Renal cortex interstitium (tissue), 11 donors: ENCODE data around the gene OGDH. TPM values are rescaled to one million over a fixed set of nuclear protein-coding genes. Genes with fewer than 3 reads are reported as not detected.
"Not testable (repeated sequence)": the region's sequence is repeated elsewhere in the genome, so short reads cannot be mapped to it uniquely, and the experiment has no call there.

Source experiments
- DNase-seq, 11 donors: peaks; one replicate each; pipeline ENCODE4 v3.0.0-alpha.2; 2013; ENCODE audit warnings: low read depth in 9 of 11, low spot score in 4 of 11; ENCODE audit errors: extremely low read depth in 1 of 11
- polyA plus RNA-seq, 3 donors: library from polyadenylated mRNA; unstranded; fragments of 120-200 nt; gene quantifications; one replicate each; pipeline ENCODE4 v1.2.1, GENCODE V29; 2013; ENCODE audit not compliant: insufficient read length in 3 of 3

The OGDH gene
- polyA plus RNA-seq, 3 donors: 81.6 to 93.6 (median 84.2) TPM

DNA sequence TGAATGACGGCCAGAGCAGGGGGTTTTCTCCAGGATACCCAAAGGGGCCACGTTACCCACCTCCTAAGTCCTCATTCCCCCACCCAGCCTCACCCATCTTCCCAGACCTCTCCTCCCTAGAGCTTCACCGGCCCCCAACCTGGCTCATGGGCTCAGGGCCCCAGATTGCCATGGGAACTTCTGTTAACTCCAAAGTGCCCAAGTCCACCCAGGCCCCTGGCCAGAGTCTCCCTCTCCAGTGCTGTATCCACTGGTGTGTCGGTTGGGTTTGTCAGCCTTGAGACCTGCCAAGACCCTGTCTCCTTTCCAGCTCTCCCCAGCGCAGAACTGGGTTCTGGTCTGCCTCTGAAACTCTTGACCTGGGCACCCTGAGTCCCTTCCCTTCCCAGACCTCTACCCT is 105.1 kb downstream of the OGDH start:
- no peak for DNase-seq

DNA sequence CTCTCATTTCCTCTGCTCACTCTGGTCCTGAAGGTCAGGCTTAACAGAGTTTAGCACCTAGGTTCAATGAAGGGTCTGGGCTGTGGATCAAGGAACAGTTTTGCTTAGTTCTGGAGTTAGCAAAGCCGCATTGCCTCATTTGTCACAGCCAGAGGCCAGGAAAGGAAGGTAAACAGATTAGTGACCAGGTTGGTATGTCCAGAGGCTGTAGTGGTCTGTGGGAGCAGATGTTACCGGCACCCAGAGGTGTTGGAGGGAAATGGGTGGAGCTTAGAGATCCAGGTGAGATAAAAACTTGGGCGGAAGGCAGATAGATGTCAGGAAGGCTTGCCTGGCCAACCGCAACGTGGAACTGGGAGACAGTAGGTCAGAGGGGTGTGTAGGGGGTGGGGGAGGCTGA is 105.6 kb downstream of the OGDH start:
- no peak for DNase-seq

DNA sequence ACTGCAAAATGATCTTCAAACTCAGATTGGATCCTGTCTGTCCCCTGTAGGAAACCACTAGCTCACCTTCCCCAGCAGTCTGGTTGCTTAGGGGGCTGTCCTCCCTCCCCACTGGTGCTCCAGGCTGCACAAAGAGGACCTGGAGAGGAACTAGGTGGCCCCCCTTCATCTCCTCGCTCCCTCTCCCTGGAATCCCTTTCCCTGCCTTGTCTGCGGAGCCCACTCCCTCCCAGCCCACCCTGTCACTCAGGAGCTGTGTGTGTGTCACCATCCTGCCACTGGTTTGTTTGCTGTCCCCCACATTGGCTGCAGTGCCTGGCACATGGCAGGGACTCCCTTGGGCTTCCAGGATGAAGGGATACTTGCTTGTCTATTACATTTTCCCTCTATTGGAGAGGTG is 106.7 kb downstream of the OGDH start:
- DNase-seq: no peak

DNA sequence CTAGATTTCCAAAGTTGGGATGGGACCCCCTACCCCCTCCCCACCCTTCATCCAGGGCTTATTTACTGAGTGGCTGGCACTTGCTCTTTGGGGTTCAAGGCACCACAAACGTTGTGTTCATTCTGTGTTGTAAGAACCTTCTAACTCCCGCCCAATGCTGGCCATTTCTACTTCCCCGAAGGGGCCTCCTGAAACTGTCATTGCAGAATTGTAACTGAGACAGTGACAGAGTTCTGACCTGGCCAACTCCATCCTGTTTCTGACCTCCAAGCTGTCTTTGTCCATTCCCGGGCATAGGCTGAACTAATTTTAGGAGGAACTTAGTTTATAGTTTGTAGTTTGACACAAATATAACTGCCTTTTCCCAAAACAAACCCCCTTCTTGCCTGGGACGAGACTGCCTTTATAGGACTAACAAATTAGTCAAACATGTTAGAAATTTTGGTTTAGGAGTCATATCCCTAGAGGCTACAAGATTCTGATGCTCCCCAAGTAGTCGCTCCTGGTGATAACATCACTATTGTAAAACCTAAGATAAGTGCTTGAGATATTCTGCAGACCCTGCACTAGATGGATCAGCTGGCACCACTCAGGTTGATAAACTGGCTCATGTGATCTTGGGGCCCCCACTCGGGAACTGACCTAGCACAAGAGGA is 107.4 kb downstream of the OGDH start:
- DNase-seq: no peak

DNA sequence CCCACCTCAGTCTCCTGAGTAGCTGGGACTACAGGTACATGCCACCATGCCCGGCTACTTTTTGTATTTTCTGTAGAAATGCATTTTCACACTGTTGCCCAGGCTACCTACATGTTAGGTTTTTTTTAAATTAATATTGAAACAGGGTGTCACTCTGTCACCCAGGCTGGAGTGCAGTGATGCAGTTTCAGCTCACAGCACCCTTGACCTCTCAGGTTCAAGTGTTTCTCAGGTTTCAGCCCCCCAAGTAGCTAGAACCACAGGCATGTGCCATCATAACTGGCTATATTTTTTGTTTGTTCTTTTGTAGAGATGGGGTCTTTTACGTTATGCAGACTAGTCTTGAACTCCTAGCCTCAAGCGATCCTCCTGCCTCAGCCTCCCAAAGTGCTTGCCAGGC is 109.8 kb downstream of the OGDH start:
- no peak for DNase-seq

DNA sequence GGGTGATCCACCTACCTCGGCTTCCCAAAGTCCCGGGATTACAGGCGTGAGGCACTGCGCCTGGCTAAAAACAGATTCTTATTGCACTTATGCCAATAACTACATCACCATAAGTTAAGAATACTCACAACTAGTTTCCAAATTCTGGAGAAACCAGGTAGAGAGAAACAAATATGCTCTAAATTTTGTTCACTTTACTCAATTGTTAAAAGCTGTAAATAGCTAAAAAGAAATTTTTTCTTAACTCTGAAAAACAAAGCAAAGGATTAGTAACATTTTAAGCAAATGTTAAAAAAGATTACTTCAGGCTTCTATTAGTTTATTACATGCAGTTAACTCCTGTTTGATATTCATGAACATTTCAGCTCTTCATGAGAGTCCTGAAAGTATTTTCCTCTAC is 113.9 kb downstream of the OGDH start:
- no peak for DNase-seq

DNA sequence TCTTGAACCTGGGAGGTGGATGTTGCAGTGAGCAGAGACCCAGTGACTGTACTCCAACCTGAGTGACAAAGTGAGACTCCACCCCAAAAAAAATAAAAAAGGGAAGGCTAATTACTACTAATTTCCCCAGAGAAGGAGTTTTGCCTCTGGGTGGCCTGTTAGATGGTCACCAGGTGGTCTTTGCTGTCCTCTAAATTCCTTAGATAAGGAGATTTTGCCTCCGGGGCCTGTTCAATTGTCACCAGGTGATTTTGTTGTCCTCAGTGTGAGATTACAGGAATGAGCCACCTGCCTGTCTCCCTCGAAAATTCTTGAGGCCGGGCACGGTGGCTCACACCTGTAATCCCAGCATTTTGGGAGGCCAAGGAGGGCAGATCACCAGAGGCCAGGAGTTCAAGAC is 117.8 kb downstream of the OGDH start:
- no peak for DNase-seq

DNA sequence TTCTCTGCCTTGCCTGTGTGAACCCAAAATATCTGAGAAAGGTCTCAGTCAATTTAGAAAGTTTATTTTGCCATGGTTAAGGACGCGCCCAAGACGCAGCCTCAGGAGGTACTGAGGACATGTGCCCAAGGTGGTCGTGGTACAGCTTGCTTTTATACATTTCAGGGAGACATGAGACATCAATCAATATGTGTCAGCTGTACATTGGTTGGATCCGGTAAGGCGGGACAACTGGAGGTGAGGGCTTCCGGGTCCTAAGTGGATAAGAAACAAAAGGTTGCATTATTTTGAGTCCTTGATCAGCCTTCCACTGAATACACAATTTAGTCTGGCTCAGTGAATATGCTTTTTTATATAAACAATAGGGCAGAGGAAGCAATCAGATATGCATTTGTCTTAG is 119.8 kb downstream of the OGDH start:
- DNase-seq: not testable (repeated sequence)

DNA sequence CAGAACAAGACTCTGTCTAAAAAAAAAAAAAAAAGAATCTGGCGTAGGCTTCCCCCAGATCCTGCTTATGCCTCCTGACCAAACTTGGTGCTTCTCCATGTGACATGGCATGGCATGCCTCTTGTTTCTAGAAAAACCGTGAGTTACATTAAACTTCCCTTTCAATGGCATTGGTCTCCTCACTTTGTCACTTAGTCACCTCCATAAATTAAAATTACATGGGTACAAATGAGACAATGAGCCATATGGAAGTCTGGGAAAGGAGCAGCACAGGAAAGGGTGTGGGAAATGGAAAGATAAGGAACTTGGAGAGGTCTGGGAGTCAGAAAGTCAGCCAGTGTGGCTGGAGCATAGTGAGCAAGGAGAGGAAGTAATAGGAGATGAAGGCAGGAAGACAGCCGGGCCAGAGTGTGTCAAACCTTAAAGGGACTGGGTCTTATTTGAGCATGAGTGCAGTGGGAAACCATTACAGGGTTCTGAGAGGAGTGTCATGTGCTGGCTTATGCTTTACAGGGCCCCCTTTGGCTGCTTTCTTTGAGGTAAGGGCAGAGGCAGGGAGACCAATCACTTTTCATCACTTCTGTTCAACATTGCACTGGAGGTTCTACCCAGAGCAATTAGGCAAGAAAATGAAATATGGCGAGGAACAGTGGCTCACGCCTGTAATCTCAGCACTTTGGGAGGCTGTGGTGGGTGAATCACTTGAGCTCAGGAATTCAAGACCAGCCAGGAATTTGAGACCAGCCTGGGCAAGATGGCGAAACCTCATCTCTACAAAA is 120.9 kb downstream of the OGDH start:
- no peak for DNase-seq

DNA sequence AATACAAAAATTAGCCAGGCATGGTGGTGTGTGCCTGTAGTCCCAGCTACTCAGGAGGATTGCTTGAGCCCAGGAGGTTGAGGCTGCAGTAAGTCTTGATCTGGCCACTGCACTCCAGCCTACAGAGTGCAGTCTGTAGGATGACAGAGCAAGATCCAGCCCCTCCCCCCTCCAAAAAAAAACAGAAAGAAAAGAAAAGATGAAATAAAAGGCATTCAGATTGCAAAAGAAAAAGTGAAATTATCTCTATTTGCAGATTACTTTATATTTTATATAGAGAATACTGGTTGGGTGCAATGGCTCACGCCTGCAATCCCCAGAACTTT is 121.5 kb downstream of the OGDH start:
- no peak for DNase-seq

DNA sequence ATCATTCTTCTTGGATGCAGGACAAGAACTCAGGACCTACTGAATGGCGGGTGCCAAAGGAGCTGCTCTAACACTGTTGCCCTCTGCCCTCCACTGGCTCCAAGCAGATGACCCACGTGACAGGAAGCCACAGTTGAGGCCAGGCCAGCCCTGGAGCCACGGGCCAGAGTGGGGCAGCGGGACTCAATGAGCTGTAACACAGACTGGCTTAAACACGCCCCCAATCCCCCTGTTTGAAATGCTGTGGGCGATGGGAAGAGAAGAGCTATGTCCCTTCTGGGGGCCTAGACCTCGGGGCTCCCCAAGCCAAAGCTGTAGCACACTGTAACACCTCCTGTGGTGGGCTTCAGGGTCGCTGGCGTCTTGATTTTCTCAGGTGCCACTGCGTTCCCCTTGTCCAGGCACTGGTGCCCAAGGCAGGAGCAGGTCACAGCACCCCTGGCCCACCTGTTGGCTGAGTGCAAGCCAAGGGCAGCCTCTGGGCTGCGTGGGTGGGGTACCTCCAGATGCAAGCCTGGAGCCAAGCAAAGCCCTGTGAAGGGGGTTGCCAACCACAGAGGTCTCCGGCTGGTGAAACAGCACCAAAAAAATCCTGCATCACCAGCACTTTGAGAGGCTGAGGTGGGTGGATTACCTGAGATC is 123.6 kb downstream of the OGDH start:
- no peak for DNase-seq

DNA sequence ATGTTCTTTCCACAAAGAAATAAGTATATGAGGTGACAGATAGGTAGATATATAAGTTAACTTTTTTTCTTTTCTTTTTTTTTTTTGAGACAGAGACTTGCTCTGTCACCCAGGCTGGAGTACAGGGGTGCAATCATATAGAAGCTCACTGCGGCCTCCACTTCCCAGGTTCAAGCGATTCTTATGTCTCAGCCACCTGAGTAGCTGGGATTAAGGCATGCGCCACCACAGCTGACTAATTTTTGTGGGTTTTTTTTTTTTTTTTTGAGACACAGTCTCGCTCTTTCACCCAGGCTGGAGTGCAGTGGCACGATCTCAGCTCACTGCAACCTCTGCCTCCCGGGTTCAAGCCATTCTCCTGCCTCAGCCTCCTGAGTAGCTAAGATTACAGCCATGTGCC is 126.5 kb downstream of the OGDH start:
- DNase-seq: not testable (repeated sequence)

DNA sequence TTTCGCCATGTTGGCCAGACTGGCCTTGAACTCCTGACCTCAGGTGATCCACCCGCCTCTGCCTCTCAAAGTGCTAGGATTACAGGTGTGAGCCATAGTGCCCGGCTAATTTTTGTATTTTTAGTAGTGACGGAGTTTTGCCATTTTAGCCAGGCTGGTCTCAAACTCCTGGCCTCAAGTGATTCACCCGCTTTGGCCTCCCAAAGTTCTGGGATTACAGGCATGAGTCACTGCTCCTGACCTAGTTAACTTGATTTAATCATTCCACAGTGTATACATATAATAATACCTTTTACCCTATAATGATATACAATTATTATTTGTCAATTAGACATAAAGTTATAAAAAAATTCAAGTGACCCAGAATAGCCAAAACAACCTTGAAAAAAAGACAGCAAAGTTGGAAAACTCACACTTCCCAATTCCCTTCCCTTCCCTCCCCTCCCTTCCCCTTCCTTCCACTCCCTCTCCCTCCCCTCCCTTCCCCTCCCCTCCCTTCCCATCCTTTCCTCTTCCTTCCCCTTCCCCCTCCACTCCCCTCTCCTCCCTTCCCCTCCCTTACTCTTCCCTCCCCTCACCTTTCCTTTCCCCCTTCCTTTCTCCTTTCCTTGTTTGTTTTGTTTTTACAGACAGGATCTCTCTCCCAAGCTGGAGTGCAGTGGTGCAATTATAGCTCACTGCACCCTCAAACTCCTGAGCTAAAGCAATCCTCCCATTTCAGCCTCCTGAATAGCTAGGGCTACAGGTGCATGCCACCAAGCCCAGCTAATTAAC is 127.5 kb downstream of the OGDH start:
- no peak for DNase-seq

DNA sequence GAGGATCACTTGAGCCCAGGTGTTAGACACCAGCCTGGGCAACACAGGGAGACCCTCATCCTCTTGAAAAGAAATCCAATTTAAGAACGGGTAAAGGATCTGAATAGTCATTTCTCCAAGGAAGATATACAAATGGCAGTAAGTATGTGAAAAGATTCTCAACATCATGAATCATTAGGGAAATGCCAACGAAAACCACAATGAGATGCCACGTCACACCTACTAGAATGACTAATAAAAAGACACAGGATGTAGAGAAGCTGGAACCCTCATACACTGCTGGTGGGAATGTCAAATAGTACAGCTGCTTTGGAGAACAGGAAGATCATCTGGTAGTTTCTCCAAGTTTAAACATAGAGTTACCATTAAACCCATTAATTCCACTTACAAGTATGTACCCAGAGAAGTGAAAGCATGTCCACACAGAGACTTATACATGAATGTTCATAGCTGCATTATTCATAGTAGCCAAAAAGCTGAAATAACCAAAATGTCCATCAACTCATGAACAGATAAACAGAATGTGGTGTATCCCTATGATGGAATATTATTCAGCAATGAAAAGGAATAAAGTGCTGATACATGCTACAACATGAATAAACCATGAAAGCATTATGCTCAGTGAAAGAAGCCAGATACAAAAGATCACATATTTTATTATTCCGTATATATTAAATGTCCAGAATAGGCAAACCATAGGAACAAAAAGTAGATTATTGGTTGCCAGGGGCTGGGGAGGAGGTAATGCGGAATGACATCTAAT is 129.2 kb downstream of the OGDH start:
- DNase-seq: no peak

DNA sequence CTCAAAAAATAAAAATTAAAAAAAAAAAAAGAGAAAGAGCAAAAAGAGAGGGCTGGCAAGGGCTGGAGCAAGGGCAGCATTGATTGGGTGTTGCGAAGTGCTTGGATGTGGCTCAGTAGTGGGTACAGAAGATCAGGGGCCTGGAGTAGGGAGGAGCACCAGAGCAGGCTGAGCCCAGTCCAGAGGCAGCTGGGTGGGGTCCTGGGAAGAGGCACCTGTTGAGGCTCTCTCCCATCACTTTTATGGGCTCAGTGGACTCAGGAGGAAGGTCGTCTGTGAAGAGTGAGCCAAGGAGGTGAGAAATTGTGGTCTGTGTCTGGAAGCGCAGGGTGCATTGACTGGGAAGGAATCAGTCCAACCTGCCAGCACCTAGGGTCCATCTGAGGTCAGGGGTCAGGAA is 130.5 kb downstream of the OGDH start:
- DNase-seq: no peak

DNA sequence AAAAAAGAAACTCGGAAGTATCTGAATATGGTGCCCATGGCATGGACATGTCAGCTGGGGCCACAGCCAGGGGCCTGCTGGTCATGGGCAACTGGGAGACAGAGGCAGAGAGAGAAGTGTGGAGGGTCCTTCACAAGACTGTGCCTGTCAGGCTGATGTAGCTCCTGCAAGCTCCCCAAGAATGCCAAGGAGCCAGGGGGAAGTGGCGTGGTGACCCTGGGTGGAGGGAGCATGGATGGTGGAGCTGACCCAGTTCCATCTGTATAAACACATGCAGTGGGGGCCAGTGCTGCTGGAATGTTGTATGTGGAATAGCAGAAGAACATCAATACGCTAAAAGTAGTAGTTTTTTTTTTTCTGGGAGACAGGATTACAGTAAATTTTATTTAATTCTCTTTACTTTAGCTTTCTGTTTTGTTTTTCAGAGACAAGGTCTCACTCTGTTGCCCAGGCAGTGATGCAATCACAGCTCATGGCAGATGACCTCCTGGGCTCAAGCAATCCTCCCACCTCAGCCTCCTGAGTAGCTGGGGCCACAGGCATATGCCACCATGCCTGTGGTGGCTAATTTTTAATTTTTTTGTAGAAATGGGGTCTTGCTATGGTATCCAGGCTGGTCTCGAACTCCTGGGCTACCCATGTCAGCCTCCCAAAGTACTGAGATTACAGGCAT is 131.8 kb downstream of the OGDH start:
- DNase-seq: no peak

DNA sequence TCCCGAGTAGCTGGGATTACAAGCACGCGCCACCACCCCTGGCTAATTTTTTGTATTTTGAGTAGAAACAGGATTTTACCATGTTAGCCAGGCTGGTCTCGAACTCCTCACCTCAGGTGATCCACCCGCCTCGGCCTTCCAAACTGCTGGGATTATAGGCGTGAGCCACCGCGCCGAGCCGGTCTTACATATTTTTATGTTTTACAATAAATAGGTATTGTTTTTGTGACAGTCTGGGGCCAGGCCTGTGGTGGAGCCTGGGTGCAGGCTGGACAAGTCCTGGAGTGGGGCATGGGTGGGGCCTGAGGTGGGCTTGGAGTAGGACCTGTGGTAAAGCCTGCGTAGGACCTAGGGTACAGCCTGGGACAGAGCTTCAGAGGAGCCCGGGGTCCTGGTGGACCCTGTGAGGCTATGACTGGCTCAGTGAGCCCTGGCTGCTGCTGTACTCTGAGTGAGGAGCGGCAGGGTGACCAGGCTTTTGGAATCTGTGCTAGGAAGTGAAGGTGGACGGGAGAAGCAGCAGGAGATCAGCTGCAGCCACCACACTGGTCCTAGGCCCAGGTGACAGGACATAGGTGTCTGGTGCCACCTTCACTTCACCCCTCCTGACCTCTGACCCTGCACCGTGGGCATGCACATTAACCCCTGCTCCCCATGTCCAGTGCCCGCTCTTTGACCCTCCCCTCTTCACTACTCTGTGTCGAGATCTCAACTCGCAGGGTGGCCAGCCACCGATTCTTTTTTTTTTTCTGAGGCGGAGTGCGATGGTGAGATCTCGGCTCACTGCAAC is 132.6 kb downstream of the OGDH start:
- DNase-seq: no peak

DNA sequence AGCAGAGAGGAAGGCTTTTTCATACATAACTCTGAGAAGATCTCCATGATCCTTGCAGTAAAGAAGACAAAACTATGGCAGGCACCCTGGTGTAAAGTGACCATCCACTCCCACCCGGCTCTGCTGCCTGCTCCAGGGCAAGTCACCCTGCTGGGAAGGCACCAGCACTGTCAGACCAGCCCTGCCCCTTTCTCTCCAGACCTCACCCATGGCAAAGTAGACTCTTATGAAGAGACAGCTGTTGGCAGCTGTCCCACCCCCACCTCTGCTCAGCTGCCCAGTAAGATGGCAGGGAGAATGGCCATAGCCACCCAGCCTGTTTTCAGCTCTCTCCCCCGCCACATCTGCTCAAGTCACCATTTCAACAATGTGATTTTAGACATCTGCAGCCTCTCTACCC is 133.6 kb downstream of the OGDH start:
- DNase-seq: no peak
